ENCODE measurements around the gene LGR6.

DNA sequence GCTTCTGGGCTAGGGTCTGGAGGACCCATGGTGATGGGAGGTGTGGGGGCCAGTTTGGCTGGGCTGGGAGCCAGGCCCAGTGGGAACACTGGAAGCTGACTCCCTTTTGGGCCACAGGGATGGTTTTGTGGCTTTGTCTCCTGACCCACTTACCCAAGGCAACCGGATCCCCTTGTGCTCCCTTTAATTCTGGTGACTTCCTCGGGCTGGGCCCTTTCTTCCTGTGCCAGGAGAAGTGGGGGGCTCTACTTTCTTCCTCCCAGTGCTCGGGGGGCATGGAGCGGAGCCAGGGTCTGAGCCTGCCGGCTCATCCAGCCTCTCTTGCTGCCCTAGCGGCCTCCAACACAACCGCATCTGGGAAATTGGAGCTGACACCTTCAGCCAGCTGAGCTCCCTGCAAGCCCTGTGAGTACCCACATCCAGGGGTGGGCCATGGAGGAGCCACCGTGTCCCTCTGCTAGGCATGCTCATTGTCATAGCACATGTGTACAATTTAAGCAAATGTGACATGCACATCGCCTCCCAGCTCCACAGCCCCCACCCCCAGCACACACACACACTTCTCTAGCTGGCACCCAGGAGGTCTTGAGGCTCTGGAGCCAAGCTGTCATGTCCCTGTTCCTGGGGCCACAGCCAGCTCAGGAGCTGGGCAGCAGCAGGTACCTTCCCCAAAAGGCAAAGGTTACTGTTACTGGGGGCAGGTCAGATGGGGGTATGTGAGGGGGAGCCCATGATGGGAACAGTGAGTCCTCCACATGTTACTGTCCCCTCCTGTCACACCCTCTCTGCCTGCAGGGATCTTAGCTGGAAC lies 113.1 kb downstream of the LGR6 start:
- TF ChIP-seq, protein P1, sequence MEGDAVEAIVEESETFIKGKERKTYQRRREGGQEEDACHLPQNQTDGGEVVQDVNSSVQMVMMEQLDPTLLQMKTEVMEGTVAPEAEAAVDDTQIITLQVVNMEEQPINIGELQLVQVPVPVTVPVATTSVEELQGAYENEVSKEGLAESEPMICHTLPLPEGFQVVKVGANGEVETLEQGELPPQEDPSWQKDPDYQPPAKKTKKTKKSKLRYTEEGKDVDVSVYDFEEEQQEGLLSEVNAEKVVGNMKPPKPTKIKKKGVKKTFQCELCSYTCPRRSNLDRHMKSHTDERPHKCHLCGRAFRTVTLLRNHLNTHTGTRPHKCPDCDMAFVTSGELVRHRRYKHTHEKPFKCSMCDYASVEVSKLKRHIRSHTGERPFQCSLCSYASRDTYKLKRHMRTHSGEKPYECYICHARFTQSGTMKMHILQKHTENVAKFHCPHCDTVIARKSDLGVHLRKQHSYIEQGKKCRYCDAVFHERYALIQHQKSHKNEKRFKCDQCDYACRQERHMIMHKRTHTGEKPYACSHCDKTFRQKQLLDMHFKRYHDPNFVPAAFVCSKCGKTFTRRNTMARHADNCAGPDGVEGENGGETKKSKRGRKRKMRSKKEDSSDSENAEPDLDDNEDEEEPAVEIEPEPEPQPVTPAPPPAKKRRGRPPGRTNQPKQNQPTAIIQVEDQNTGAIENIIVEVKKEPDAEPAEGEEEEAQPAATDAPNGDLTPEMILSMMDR (conservative IDR thresholded peaks at IDR 0.05; ENCODE audit: low read depth, low read length): no peak
- TF ChIP-seq, protein P2, sequence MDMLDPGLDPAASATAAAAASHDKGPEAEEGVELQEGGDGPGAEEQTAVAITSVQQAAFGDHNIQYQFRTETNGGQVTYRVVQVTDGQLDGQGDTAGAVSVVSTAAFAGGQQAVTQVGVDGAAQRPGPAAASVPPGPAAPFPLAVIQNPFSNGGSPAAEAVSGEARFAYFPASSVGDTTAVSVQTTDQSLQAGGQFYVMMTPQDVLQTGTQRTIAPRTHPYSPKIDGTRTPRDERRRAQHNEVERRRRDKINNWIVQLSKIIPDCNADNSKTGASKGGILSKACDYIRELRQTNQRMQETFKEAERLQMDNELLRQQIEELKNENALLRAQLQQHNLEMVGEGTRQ (IDR thresholded peaks at IDR 0.05; ENCODE audit: low read depth, low read length): no peak
- no peak for TF ChIP-seq POLR2A (IDR thresholded peaks at IDR 0.05; ENCODE audit: low read depth, low read length)
- no peak for TF ChIP-seq RAD21 (IDR thresholded peaks at IDR 0.05; ENCODE audit: low read length)
